ENCODE results near the gene SDHC. TPM values are rescaled to one million over a fixed set of nuclear protein-coding genes. Genes with fewer than 3 reads are reported as not detected.

The SDHC gene
- total RNA-seq, 1 donor from 2014 or later, result 167 TPM

DNA sequence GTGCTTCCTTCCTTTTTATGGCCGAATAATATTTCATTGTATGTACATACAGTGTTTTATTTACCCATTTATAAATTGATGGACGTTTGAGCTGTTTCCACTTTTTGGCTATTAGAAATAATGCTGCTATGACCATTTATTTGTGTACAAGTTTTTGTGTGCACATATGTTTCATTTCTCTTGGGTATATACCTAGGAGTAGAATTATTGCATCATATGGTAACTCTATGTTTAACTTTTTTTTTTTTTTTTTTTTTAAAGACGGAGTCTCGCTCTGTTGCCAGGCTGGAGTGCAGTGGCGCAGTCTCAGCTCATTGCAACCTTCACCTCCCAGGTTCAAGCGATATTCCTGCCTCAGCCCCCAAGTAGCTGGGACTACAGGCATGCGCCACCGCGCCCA, 19.0 kb downstream of the SDHC start:
- H3K27ac ChIP-seq, result no peak overlapping the region
- DNase-seq, result no peak
- H3K4me1 ChIP-seq, result no peaks in the 10 kb centered on the region
- H3K9me3 ChIP-seq, result no peaks in the 10 kb centered on the region
- no peak overlapping the region for H3K4me3 ChIP-seq
- intact Hi-C loops (cut with DNase I), result no loop called here
- no peak for ATAC-seq
- TF ChIP-seq, protein P1, sequence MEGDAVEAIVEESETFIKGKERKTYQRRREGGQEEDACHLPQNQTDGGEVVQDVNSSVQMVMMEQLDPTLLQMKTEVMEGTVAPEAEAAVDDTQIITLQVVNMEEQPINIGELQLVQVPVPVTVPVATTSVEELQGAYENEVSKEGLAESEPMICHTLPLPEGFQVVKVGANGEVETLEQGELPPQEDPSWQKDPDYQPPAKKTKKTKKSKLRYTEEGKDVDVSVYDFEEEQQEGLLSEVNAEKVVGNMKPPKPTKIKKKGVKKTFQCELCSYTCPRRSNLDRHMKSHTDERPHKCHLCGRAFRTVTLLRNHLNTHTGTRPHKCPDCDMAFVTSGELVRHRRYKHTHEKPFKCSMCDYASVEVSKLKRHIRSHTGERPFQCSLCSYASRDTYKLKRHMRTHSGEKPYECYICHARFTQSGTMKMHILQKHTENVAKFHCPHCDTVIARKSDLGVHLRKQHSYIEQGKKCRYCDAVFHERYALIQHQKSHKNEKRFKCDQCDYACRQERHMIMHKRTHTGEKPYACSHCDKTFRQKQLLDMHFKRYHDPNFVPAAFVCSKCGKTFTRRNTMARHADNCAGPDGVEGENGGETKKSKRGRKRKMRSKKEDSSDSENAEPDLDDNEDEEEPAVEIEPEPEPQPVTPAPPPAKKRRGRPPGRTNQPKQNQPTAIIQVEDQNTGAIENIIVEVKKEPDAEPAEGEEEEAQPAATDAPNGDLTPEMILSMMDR (IDR thresholded peaks at IDR 0.05), result no peak
- no peaks in the 10 kb centered on the region for H3K27me3 ChIP-seq (ENCODE audit: low read depth)
- peaks cover 99% of the 10 kb centered on the region for H3K36me3 ChIP-seq

DNA sequence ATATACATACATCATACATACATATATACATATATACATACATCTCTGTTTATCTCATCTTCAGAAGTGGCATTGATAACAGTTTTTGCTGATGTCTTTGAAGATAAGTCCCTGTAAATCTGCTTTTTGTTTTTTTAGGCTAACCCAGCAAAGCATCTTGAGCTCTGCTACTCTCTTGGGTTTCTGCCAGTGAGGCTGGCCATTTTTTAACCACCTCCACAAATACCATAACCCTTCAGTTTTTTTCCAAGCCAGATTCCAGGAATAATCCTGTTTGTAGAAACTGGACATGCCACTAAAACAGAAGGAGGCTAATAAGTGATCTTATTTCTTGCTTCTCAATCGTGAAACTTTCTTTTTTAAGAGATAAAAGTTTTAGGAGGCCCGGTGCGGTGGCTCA, 21.6 kb downstream of the SDHC start:
- H3K36me3 ChIP-seq, result peaks cover 93% of the 10 kb centered on the region
- intact Hi-C loops (cut with DNase I), result no loop called here
- no peak overlapping the region for H3K4me3 ChIP-seq
- H3K9me3 ChIP-seq, result no peaks in the 10 kb centered on the region
- no peaks in the 10 kb centered on the region for H3K27me3 ChIP-seq (ENCODE audit: low read depth)
- no peaks in the 10 kb centered on the region for H3K4me1 ChIP-seq
- ATAC-seq (no peak), DNase-seq (no peak)
- H3K27ac ChIP-seq, result no peak overlapping the region
- TF ChIP-seq, protein P1 (IDR thresholded peaks at IDR 0.05), result no peak

DNA sequence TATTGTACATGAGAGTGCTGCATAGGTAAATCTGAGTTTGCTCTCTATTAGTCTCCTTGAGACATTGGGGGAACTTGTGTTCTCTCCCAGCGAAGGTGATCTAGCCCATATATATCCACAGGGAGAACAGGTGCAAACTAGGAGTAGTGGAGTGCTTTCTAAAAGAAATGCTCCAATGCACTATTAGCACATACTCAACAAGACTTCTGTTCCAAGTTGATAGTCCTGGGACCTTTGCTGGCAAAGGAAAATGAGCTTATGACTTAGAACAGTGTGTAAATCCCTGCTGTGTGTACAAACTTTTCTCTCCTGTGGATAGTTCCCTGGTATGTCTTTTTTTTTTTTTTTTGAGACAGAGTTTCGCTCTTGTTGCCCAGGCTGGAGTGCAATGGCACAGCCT, 28.0 kb downstream of the SDHC start:
- no peak overlapping the region for H3K4me3 ChIP-seq
- H3K4me1 ChIP-seq, result no peaks in the 10 kb centered on the region
- no peaks in the 10 kb centered on the region for H3K9me3 ChIP-seq
- H3K27ac ChIP-seq, result no peak overlapping the region
- intact Hi-C loops (cut with DNase I), result no loop called here
- peaks cover 91% of the 10 kb centered on the region for H3K36me3 ChIP-seq
- TF ChIP-seq, protein P1 (IDR thresholded peaks at IDR 0.05), result no peak
- DNase-seq (no peak), ATAC-seq (no peak)
- H3K27me3 ChIP-seq (ENCODE audit: low read depth), result no peaks in the 10 kb centered on the region

DNA sequence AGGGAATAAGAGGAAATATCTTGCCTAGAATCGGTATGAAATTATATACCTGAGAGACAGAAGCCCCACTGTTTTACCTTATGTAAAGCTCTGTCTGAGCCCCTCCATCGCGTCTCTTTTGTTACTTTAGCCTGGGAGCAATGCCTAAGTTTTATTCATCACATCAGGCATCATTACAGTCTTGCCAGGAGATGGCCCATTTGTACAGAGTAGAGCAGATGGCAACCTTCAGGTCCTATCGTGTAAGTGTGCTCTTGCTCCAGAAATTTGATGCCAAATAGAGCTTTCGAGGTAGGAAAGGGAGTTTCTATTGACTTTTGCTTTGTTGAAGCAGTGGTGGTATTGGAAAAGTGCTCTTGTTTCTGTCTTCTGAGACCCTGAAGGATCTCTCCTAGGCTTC, 28.6 kb downstream of the SDHC start:
- no peaks in the 10 kb centered on the region for H3K9me3 ChIP-seq
- H3K4me1 ChIP-seq, result no peaks in the 10 kb centered on the region
- TF ChIP-seq, protein P1 (IDR thresholded peaks at IDR 0.05), result no peak
- intact Hi-C loops (cut with DNase I), result no loop called here
- peaks cover 86% of the 10 kb centered on the region for H3K36me3 ChIP-seq
- no peaks in the 10 kb centered on the region for H3K27me3 ChIP-seq (ENCODE audit: low read depth)
- no peak for DNase-seq
- no peak for ATAC-seq
- no peak overlapping the region for H3K4me3 ChIP-seq
- H3K27ac ChIP-seq, result no peak overlapping the region

DNA sequence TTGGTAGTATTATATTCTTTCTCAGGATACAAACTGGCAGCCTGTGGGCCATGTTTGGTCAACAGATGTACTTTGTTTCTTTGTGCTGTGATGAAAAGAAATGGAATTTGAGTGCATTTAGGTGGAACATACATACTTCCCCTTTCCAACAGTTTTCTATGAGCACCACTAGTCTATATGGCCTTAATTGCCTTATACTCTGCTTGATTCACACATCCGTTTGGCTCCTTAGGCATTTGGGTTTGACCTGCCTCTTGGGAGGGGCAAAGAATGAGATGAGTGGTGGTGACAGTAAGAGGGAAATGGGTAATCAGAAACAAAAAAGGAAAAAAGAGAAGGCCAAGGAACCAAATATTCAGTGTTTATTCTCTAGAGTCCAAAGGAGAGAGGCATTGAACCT, 36.5 kb downstream of the SDHC start:
- H3K9me3 ChIP-seq, result no peaks in the 10 kb centered on the region
- no peak overlapping the region for H3K27ac ChIP-seq
- no peak overlapping the region for H3K4me3 ChIP-seq
- TF ChIP-seq, protein P1 (IDR thresholded peaks at IDR 0.05), result no peak
- ATAC-seq, result no peak
- DNase-seq, result no peak
- no peaks in the 10 kb centered on the region for H3K27me3 ChIP-seq (ENCODE audit: low read depth)
- intact Hi-C loops (cut with DNase I), result no loop called here
- peaks cover 29% of the 10 kb centered on the region for H3K36me3 ChIP-seq
- H3K4me1 ChIP-seq, result no peaks in the 10 kb centered on the region

DNA sequence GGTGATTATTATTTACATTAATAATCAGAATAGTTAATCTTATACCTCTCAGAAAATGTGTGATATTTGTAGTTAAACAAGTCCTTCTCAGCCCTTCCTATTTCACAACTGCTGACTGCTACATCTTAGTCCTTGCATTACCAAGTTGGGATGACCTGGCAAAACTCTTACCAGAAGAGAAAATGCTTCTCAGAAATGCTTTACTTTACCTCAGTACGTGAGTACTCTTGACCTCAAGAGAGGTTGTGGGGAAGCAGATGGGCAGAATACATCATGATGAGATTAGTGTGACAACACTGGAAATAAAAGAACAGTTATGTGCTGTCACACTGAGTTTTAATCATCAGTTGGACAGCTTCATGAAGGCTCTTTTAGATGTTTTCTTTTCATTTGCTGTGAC, 37.3 kb downstream of the SDHC start:
- H3K27ac ChIP-seq, result no peak overlapping the region
- DNase-seq, result no peak
- peaks cover 26% of the 10 kb centered on the region for H3K36me3 ChIP-seq
- TF ChIP-seq, protein P1 (IDR thresholded peaks at IDR 0.05), result no peak
- H3K4me3 ChIP-seq, result no peak overlapping the region
- intact Hi-C loops (cut with DNase I), result no loop called here
- ATAC-seq, result peak in 1 of 2 donors; percentile 53
- no peaks in the 10 kb centered on the region for H3K27me3 ChIP-seq (ENCODE audit: low read depth)
- H3K9me3 ChIP-seq, result no peaks in the 10 kb centered on the region
- no peaks in the 10 kb centered on the region for H3K4me1 ChIP-seq
